ENCODE data around the gene FLOT1. TPM values are rescaled to one million over a fixed set of nuclear protein-coding genes. Genes with fewer than 3 reads are reported as not detected.

FLOT1 gene
- total RNA-seq, 2 donors from 2014 or later: 170 to 179 TPM

- ATAC-seq: no peak
- intact Hi-C loops (cut with DNase I): no loop called here
- DNase-seq: no peak
Observed at GRCh38 chr6:30688569-30688968, 53.9 kb downstream of the FLOT1 start.

- peak; percentile 64 for DNase-seq
- ATAC-seq: no peak
- intact Hi-C loops (cut with DNase I): no loop called here
Observed at GRCh38 chr6:30687659-30688431, 54.6 kb downstream of the FLOT1 start.

GRCh38 chr6:30686908-30687658 lies 55.4 kb downstream of the FLOT1 start:
- intact Hi-C loops (cut with DNase I): no loop called here
- DNase-seq (peak; percentile 98), ATAC-seq (peak; percentile 69 to 79)

GRCh38 chr6:30686009-30686907 lies 56.2 kb downstream of the FLOT1 start, which contains the start of gene PPP1R18:
Gene PPP1R18, minus strand, starts transcription at chr6:30686645. Its CDS starts 627 bp downstream, at chr6:30686018.
- peak; percentile 61 to 62 for ATAC-seq
- DNase-seq: peak; percentile 89
- intact Hi-C loops (cut with DNase I): no loop called here

- intact Hi-C loops (cut with DNase I): no loop called here
- ATAC-seq: no peak
- DNase-seq: peak; percentile 45
Observed at GRCh38 chr6:30685157-30686008, 57.1 kb downstream of the FLOT1 start.

GRCh38 chr6:30684386-30685156 lies 57.9 kb downstream of the FLOT1 start:
- peak; percentile 67 for DNase-seq
- no peak for ATAC-seq
- intact Hi-C loops (cut with DNase I): no loop called here

GRCh38 chr6:30683980-30684338 lies 58.5 kb downstream of the FLOT1 start:
- intact Hi-C loops (cut with DNase I): no loop called here
- ATAC-seq: no peak
- DNase-seq: peak; percentile 21

GRCh38 chr6:30683183-30683979 lies 59.1 kb downstream of the FLOT1 start:
- ATAC-seq (no peak), DNase-seq (no peak)
- intact Hi-C loops (cut with DNase I): no loop called here

- intact Hi-C loops (cut with DNase I): no loop called here
- ATAC-seq: peak; percentile 38 to 62
- DNase-seq: peak; percentile 90
Observed at GRCh38 chr6:30682143-30683117, 60.1 kb downstream of the FLOT1 start.

GRCh38 chr6:30681766-30682142 lies 60.7 kb downstream of the FLOT1 start:
- intact Hi-C loops (cut with DNase I): no loop called here
- DNase-seq (no peak), ATAC-seq (no peak)

GRCh38 chr6:30679765-30680535 lies 62.5 kb downstream of the FLOT1 start:
- no peak for ATAC-seq
- intact Hi-C loops (cut with DNase I): loop anchor here (2.0 to 10.0 kb wide), 3 partner anchors 43 to 195 kb away; partner anchors contain the start of gene HLA-E (in 1 of the 2)
- no peak for DNase-seq

- DNase-seq (peak; percentile 89), ATAC-seq (peak; percentile 63 to 80)
- intact Hi-C loops (cut with DNase I): loop anchor here (2.0 to 10.0 kb wide), 3 partner anchors 44 to 194 kb away; partner anchors contain the start of gene HLA-E (in 1 of the 2)
Observed at GRCh38 chr6:30678964-30679726, 63.3 kb downstream of the FLOT1 start.
